ENCODE data around the gene RAD50. TPM values are rescaled to one million over a fixed set of nuclear protein-coding genes. Genes with fewer than 3 reads are reported as not detected.

Gene RAD50
- polyA plus RNA-seq, 4 donors, result 6.8 to 32.8 (median 11.0) TPM

DNA sequence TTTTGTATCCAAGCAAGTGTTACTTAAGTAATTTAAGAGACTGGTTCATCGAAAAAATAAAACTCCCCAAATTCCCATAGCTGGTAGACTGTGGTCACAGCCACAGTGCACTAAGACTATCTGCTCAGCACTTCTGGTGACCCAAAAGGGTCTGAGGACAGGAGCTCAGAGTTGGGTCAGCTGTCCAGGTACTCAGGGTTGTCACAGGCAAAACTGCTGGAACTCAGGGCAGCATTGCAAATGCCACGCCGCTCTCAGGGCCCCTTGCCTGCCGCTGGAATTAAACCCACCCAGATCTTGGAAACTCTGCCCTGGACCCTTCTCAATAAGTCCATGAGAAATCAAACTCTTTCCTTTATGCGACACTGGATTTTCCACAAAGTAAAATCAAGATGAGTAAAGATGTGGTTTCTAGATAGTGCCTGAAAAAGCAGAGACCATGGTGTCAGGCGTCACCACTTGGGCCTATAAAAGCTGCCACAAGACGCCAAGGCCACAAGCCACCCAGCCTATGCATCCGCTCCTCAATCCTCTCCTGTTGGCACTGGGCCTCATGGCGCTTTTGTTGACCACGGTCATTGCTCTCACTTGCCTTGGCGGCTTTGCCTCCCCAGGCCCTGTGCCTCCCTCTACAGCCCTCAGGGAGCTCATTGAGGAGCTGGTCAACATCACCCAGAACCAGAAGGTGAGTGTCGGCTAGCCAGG, 101.1 kb downstream of the RAD50 start, which contains the start of gene IL13:
IL13 (plus strand) TSS at position 498 of the 705 bp plus-strand sequence; CDS start at position 512, 14 bp downstream.
- Histone ChIP-seq H3K27ac (ENCODE audit: low read depth in 1 of 3, low read length in 2 of 3) (no peak within 1 kb of the TSS), H3K27me3 (ENCODE audit: control insufficient read depth in 3 of 3, insufficient read depth in 3 of 3, low read length in 3 of 3) (peaks cover 0 to 33% (median 9%) of the 10 kb centered on the region in 3 donors), H3K4me1 (ENCODE audit: control insufficient read depth in 3 of 3, insufficient read depth in 2 of 3, low read depth in 1 of 3, low read length in 2 of 3) (peaks cover 0 to 15% (median under 1%) of the 10 kb centered on the region in 3 donors), H3K4me3 (ENCODE audit: low read depth in 1 of 3, low read length in 3 of 3) (no peak within 1 kb of the TSS), H3K9me3 (ENCODE audit: control insufficient read depth in 2 of 2, insufficient read depth in 1 of 2, low read depth in 1 of 2, low read length in 1 of 2) (no peaks in the 10 kb centered on the region), H3K36me3 (ENCODE audit: control insufficient read depth in 3 of 3, insufficient read depth in 2 of 3, low read depth in 1 of 3, low read length in 3 of 3) (no peaks in the 10 kb centered on the region)
- WGBS, 3 donors, result 90 to 95% (median 92%) methylated on average over 12 of the region's 12 CpGs
- no peak for DNase-seq
- no peak for FAIRE-seq

GRCh38 chr5:132658381-132659302, 101.9 kb downstream of the RAD50 start:
- peaks cover 2 to 23% (median 7%) of the 10 kb centered on the region in 3 donors for H3K4me1 ChIP-seq (ENCODE audit: control insufficient read depth in 3 of 3, insufficient read depth in 2 of 3, low read depth in 1 of 3, low read length in 2 of 3)
- no peaks in the 10 kb centered on the region for H3K9me3 ChIP-seq (ENCODE audit: control insufficient read depth in 2 of 2, insufficient read depth in 1 of 2, low read depth in 1 of 2, low read length in 1 of 2)
- H3K27me3 ChIP-seq (ENCODE audit: control insufficient read depth in 3 of 3, insufficient read depth in 3 of 3, low read length in 3 of 3), result peaks cover 0 to 28% (median 9%) of the 10 kb centered on the region in 3 donors
- FAIRE-seq, result no peak
- H3K4me3 ChIP-seq (ENCODE audit: low read depth in 1 of 3, low read length in 3 of 3), result no peak overlapping the region
- 78 to 89% (median 83%) methylated on average over 9 of the region's 9 CpGs for WGBS, 3 donors
- H3K27ac ChIP-seq (ENCODE audit: low read depth in 1 of 3, low read length in 2 of 3), result no peak overlapping the region
- no peaks in the 10 kb centered on the region for H3K36me3 ChIP-seq (ENCODE audit: control insufficient read depth in 3 of 3, insufficient read depth in 2 of 3, low read depth in 1 of 3, low read length in 3 of 3)
- DNase-seq, result no peak

DNA sequence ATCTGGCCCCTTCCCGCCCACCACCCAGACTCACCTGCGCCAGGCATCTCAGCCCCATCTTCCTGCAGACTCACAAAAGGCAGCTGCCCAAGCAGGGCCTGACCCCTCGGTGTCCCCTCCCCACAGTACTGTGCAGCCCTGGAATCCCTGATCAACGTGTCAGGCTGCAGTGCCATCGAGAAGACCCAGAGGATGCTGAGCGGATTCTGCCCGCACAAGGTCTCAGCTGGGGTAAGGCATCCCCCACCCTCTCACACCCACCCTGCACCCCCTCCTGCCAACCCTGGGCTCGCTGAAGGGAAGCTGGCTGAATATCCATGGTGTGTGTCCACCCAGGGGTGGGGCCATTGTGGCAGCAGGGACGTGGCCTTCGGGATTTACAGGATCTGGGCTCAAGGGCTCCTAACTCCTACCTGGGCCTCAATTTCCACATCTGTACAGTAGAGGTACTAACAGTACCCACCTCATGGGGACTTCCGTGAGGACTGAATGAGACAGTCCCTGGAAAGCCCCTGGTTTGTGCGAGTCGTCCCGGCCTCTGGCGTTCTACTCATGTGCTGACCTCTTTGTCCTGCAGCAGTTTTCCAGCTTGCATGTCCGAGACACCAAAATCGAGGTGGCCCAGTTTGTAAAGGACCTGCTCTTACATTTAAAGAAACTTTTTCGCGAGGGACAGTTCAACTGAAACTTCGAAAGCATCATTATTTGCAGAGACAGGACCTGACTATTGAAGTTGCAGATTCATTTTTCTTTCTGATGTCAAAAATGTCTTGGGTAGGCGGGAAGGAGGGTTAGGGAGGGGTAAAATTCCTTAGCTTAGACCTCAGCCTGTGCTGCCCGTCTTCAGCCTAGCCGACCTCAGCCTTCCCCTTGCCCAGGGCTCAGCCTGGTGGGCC, 103.1 kb downstream of the RAD50 start:
- WGBS, 3 donors, result 90 to 95% (median 91%) methylated on average over 23 of the region's 23 CpGs
- FAIRE-seq (no peak), DNase-seq (no peak)
- H3K4me1 ChIP-seq (ENCODE audit: control insufficient read depth in 3 of 3, insufficient read depth in 2 of 3, low read depth in 1 of 3, low read length in 2 of 3), result peaks cover 4 to 35% (median 7%) of the 10 kb centered on the region in 3 donors
- no peak overlapping the region for H3K4me3 ChIP-seq (ENCODE audit: low read depth in 1 of 3, low read length in 3 of 3)
- H3K36me3 ChIP-seq (ENCODE audit: control insufficient read depth in 3 of 3, insufficient read depth in 2 of 3, low read depth in 1 of 3, low read length in 3 of 3), result no peaks in the 10 kb centered on the region
- H3K9me3 ChIP-seq (ENCODE audit: control insufficient read depth in 2 of 2, insufficient read depth in 1 of 2, low read depth in 1 of 2, low read length in 1 of 2), result no peaks in the 10 kb centered on the region
- peaks cover 0 to 20% (median 4%) of the 10 kb centered on the region in 3 donors for H3K27me3 ChIP-seq (ENCODE audit: control insufficient read depth in 3 of 3, insufficient read depth in 3 of 3, low read length in 3 of 3)
- no peak overlapping the region for H3K27ac ChIP-seq (ENCODE audit: low read depth in 1 of 3, low read length in 2 of 3)

DNA sequence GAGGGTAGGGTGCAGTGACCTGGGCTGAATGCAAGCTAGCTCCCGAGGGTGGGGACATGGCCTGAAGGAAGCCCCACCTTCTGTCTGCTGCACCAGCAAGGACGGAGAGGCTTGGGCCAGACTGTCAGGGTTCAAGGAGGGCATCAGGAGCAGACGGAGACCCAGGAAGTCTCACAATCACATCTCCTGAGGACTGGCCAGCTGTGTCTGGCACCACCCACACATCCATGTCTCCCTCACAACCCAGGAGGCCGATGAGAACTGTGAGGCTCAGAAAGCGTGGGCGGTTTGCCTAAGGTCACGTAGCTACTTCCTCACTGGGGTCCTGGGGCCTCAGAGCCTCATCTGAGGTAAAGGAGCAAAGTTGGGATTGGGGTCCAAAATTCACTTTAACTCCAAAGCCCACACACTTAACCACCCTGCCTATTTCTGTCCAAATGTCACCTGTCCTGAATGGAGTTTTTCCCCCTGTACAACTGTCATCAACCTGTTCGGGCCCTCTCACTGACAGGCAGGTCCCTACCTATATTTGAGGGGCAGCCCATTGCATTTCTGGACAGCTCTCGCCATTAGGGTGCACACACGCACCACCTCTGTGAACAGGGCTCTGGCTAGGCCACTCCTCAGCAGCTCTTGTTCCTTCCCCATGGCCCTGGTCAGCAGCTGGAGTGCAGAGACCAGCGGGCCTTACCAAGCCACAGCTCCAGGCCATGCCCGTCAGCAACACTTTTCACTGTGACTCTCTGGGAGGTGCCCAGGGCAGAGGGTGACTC, 104.6 kb downstream of the RAD50 start:
- FAIRE-seq (no peak), DNase-seq (no peak)
- Histone ChIP-seq H3K27ac (ENCODE audit: low read depth in 1 of 3, low read length in 2 of 3) (no peak overlapping the region), H3K27me3 (ENCODE audit: control insufficient read depth in 3 of 3, insufficient read depth in 3 of 3, low read length in 3 of 3) (peaks cover 0 to 8% (median 3%) of the 10 kb centered on the region in 3 donors), H3K9me3 (ENCODE audit: control insufficient read depth in 2 of 2, insufficient read depth in 1 of 2, low read depth in 1 of 2, low read length in 1 of 2) (no peaks in the 10 kb centered on the region), H3K4me1 (ENCODE audit: control insufficient read depth in 3 of 3, insufficient read depth in 2 of 3, low read depth in 1 of 3, low read length in 2 of 3) (peaks cover 5 to 45% (median 7%) of the 10 kb centered on the region in 3 donors), H3K4me3 (ENCODE audit: low read depth in 1 of 3, low read length in 3 of 3) (no peak overlapping the region), H3K36me3 (ENCODE audit: control insufficient read depth in 3 of 3, insufficient read depth in 2 of 3, low read depth in 1 of 3, low read length in 3 of 3) (no peaks in the 10 kb centered on the region)
- WGBS, 3 donors, result 78 to 81% (median 81%) methylated on average over 12 of the region's 12 CpGs

DNA sequence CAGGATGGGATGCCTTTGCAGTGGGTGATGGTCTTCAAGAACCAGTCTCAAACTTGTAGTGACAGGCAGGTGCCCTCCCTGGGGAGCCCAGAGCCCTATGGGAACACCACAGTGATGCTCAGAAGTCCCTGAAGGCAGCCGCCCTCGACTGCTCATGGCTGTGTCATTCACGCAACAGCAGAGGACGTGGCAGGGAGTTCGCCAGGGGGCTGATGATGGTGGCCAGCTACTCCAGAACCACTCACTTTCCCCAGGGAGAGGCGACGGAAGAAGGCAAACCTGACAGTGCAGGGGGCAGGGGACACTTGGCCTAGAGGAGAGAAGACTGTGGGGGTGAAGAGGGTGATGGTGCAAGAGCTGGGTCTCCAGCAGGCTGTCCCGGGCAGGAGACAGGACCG, 105.2 kb downstream of the RAD50 start:
- no peak for DNase-seq
- WGBS, 3 donors, result 96 to 97% (median 96%) methylated on average over 9 of the region's 9 CpGs
- H3K36me3 ChIP-seq (ENCODE audit: control insufficient read depth in 3 of 3, insufficient read depth in 2 of 3, low read depth in 1 of 3, low read length in 3 of 3), result no peaks in the 10 kb centered on the region
- H3K9me3 ChIP-seq (ENCODE audit: control insufficient read depth in 2 of 2, insufficient read depth in 1 of 2, low read depth in 1 of 2, low read length in 1 of 2), result no peaks in the 10 kb centered on the region
- no peak overlapping the region for H3K4me3 ChIP-seq (ENCODE audit: low read depth in 1 of 3, low read length in 3 of 3)
- H3K27me3 ChIP-seq (ENCODE audit: control insufficient read depth in 3 of 3, insufficient read depth in 3 of 3, low read length in 3 of 3), result peaks cover 0 to 2% (median 0%) of the 10 kb centered on the region in 3 donors
- no peak for FAIRE-seq
- H3K4me1 ChIP-seq (ENCODE audit: control insufficient read depth in 3 of 3, insufficient read depth in 2 of 3, low read depth in 1 of 3, low read length in 2 of 3), result peaks cover 5 to 46% (median 7%) of the 10 kb centered on the region in 3 donors
- no peak overlapping the region for H3K27ac ChIP-seq (ENCODE audit: low read depth in 1 of 3, low read length in 2 of 3)

DNA sequence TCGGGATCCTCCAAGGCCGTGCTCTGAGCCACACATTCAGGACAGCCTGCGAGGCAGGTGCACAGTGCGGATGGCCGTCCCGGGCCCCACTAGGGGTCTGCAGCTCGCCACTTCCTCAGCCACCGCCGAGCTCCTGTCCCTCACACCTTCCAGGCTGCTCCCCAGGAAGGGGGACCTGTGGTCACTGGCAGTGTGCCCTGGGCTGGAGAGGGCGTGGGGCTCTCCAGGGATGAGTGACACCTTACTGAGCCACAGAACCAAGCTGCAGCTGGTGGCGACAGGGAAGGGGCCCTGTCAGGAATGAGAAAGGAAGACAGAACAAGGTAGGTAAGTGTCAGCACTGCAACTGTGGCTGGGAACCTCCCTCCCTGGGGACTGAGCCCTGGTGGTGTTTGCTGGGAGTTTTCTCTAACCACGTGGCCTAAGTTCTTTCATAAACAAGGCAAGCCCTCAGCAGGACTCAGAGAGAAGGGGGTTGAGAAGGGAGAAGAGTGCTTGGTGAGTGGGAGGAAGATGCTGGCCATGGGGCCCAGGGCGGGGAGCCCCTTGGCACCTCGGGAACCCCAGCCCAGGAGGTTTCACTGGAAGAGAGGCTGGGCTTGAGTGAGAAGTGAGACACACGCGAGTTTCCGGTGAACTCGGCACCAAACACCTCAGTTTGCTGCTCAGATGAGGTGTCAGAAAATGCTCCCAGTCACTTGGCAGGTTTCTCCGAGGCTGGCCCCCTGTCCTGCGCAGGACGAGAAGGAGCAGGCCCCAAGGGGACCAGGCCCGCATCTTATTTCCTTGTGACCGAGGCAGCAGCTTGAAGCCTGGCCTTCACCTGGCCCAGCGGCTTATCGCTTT, 106.4 kb downstream of the RAD50 start:
- peak overlapping the region; percentile 13 to 71 (median 28) for H3K27ac ChIP-seq (ENCODE audit: low read depth in 1 of 3, low read length in 2 of 3)
- H3K36me3 ChIP-seq (ENCODE audit: control insufficient read depth in 3 of 3, insufficient read depth in 2 of 3, low read depth in 1 of 3, low read length in 3 of 3), result no peaks in the 10 kb centered on the region
- H3K27me3 ChIP-seq (ENCODE audit: control insufficient read depth in 3 of 3, insufficient read depth in 3 of 3, low read length in 3 of 3), result no peaks in the 10 kb centered on the region
- H3K9me3 ChIP-seq (ENCODE audit: control insufficient read depth in 2 of 2, insufficient read depth in 1 of 2, low read depth in 1 of 2, low read length in 1 of 2), result no peaks in the 10 kb centered on the region
- no peak overlapping the region for H3K4me3 ChIP-seq (ENCODE audit: low read depth in 1 of 3, low read length in 3 of 3)
- H3K4me1 ChIP-seq (ENCODE audit: control insufficient read depth in 3 of 3, insufficient read depth in 2 of 3, low read depth in 1 of 3, low read length in 2 of 3), result peaks cover 5 to 51% (median 7%) of the 10 kb centered on the region in 3 donors
- FAIRE-seq (no peak), DNase-seq (peak in 1 of 2 donors; percentile 53)
- 59 to 72% (median 65%) methylated on average over 25 of the region's 25 CpGs for WGBS, 3 donors

All from small intestine (tissue), 7 donors.